Muscle of arm (tissue), 12 donors: ENCODE measurements around the gene ZER1. TPM values are rescaled to one million over a fixed set of nuclear protein-coding genes. Genes with fewer than 3 reads are reported as not detected.

Source experiments
- DNase-seq: peaks from one replicate; pipeline ENCODE4 v3.0.0-alpha.2; 2013
- polyA plus RNA-seq, 12 donors: library from polyadenylated mRNA; unstranded; fragments of 120-200 nt; gene quantifications; one replicate each; pipeline ENCODE4 v1.2.1, GENCODE V29; 2013; ENCODE audit not compliant: insufficient read length in 12 of 12

ZER1 gene
- polyA plus RNA-seq, 12 donors = 27.6 to 45.8 (median 30.8) TPM; not detected in 1

- no peak for DNase-seq
Measured at GRCh38 chr9:128747241-128747640, 24.5 kb downstream of the ZER1 start.

- DNase-seq = no peak
Measured at GRCh38 chr9:128743421-128743820, 28.3 kb downstream of the ZER1 start.

- no peak for DNase-seq
Measured at GRCh38 chr9:128742401-128742800, 29.3 kb downstream of the ZER1 start.

GRCh38 chr9:128735373-128735772 lies 36.4 kb downstream of the ZER1 start:
- no peak for DNase-seq

GRCh38 chr9:128733256-128733655 lies 38.5 kb downstream of the ZER1 start:
- peak; percentile 54 for DNase-seq

- DNase-seq = no peak
Measured at GRCh38 chr9:128732576-128732975, 39.2 kb downstream of the ZER1 start.

GRCh38 chr9:128731691-128732090 lies 40.0 kb downstream of the ZER1 start:
- no peak for DNase-seq

GRCh38 chr9:128731093-128731492 lies 40.6 kb downstream of the ZER1 start:
- DNase-seq = no peak

- no peak for DNase-seq
Measured at GRCh38 chr9:128729766-128730517, 41.8 kb downstream of the ZER1 start.

- no peak for DNase-seq
Measured at GRCh38 chr9:128729302-128729701, 42.4 kb downstream of the ZER1 start.

- no peak for DNase-seq
Measured at GRCh38 chr9:128728298-128728697, 43.4 kb downstream of the ZER1 start.

GRCh38 chr9:128727640-128728248 lies 44.0 kb downstream of the ZER1 start:
- DNase-seq = no peak

GRCh38 chr9:128724744-128725211 lies 46.9 kb downstream of the ZER1 start:
- no peak for DNase-seq

GRCh38 chr9:128723866-128724743 lies 47.6 kb downstream of the ZER1 start, which contains the start of gene ZDHHC12:
Gene ZDHHC12 (minus strand): TSS chr9:128724127. CDS start chr9:128724093, 34 bp downstream.
- DNase-seq = peak; percentile 74

- no peak for DNase-seq
Measured at GRCh38 chr9:128723352-128723865, 48.3 kb downstream of the ZER1 start.

GRCh38 chr9:128722380-128723351 lies 49.1 kb downstream of the ZER1 start:
- no peak for DNase-seq

- DNase-seq = no peak
Measured at GRCh38 chr9:128721487-128722010, 50.2 kb downstream of the ZER1 start.

GRCh38 chr9:128720841-128721486 lies 50.8 kb downstream of the ZER1 start:
- DNase-seq = no peak

GRCh38 chr9:128719919-128720605 lies 51.7 kb downstream of the ZER1 start:
- no peak for DNase-seq
